Measurements from ENCODE around the gene C19orf73. TPM values are rescaled to one million over a fixed set of nuclear protein-coding genes. Genes with fewer than 3 reads are reported as not detected.

The C19orf73 gene
- 1.3 to 2.2 TPM (median 2.0 TPM) in 5 replicates for total RNA-seq (2022; extraction: Qiagen RNA extraction; ENCODE audit: low read depth)

DNA sequence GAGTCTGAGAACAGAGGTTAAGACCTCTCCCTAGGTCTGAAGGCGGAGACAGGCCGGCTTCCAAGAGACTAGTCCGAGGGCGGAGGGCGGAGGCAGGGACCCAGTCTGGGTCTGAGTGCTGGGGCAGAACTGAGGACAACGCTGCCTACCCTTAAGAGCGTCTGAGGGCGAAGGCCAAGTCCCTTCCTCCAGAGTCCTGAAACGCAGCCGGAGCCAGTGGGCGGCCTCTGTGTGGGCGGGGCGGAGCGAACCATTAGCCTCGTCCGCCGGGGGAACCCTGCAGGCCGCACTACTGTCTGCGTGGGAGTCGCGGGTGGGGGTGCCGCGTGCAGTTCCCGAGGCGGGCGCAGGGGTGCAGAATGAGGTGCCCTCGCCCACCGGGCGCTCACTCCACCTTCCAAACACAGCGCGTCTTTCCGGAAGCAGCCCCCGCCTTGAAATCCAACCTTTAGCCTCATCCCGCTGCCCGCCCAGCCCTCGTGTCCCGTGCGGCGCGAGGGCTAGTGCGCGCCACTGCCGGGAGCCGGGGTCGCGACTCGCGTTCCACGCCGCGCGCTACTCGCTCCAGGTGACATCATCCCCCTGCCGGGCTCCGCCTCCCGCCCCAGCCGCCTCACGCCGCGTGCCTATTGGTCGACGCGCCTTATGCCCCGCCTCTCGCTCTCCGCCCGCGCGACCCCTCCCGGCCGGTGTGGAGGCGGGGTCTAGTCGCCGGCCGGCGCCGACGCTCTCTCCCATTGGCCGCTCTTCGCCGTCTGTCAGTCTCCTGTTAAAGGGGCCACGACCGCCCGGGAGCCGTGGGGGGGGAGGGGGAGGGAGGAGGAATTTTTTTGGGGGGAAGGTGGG is at the start of gene C19orf73:
C19orf73 (minus strand) TSS at position 579 of the 846 bp plus-strand sequence; CDS start at position 458, 121 bp downstream.

GRCh38 chr19:49157445-49158224 is 38.7 kb upstream of the C19orf73 start, which contains the start of gene TRPM4:
TSS of gene TRPM4 (plus strand) at chr19:49157792. CDS start at chr19:49157867, 75 bp downstream.

GRCh38 chr19:49155005-49155819 is 36.3 kb upstream of the C19orf73 start, which contains the start of gene HRC:
TSS of gene HRC (minus strand) at chr19:49155396. CDS start at chr19:49155237, 159 bp downstream.

GRCh38 chr19:49119411-49120324 is 725 bp upstream of the C19orf73 start, which contains the start of gene PPFIA3:
TSS of gene PPFIA3 (plus strand) at chr19:49119544. CDS start at chr19:49127874, 8,330 bp downstream.

DNA sequence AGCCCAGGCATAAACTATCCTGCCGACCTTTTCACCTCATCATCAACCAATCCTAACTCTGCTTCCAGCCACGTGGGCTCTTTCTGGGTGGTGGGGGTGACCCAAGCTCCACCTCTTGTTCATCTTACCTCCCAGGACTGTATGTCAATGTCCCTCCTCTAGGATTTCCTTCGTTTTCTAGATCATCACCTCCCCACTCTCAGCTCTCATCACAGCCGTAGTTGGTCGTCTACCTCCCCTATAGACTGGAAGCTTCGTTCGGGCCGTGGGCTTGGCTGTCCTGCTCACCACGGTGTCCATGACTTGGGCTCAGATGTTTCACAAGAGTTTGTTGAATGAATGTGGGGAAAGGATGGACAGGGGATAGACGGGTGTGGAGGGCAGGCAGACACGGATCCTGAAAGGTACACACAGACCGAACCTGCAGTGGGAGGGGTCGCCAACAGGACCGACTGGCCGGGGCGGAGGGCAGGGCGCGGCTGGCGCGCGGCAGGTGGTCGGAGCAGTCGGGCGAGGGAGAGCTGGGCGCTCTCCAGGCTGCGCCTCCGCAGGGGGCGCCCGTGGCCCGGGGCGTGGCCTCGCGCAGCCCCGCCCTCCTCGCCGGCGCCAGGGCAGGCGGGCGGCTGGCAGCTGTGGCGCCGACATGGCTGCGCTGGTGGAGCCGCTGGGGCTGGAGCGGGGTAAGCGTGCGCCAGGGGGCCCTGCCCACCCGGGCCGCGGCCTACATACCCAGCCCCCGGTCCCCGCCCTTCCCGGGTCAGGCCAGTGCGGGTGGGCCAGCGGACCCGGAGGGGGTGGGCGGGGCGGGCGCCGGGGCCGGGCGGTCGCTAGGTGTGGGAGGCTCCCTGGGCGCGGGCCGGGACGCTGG is 4.9 kb downstream of the C19orf73 start, which contains the start of gene LIN7B:
LIN7B (plus strand) TSS at position 609 of the 868 bp plus-strand sequence; CDS start at position 644, 35 bp downstream.

GRCh38 chr19:49085020-49085867 is 33.7 kb downstream of the C19orf73 start, which contains the start of gene SNRNP70:
TSS of gene SNRNP70 (plus strand) at chr19:49085451. CDS start at chr19:49086415, 964 bp downstream.

Other genes starting within 250 kb of the C19orf73 start
- gene PPP1R15A, start 246.7 kb downstream of the C19orf73 start, total RNA-seq (2022; extraction: Qiagen RNA extraction; ENCODE audit: low read depth) = 91.5 to 154 TPM (median 107 TPM) in 5 replicates
- gene TULP2, start 220.4 kb downstream of the C19orf73 start, total RNA-seq (2022; extraction: Qiagen RNA extraction; ENCODE audit: low read depth) = not detected in 5 replicates
- gene NUCB1, start 218.8 kb downstream of the C19orf73 start, total RNA-seq (2022; extraction: Qiagen RNA extraction; ENCODE audit: low read depth) = 190 to 222 TPM (median 195 TPM) in 5 replicates
- gene DHDH, start 185.4 kb downstream of the C19orf73 start, total RNA-seq (2022; extraction: Qiagen RNA extraction; ENCODE audit: low read depth) = 0.91 to 1.8 TPM (median 1.7 TPM) in 5 replicates
- gene BAX, start 164.3 kb downstream of the C19orf73 start, total RNA-seq (2022; extraction: Qiagen RNA extraction; ENCODE audit: low read depth) = 289 to 376 TPM (median 349 TPM) in 5 replicates
- gene FTL, start 153.8 kb downstream of the C19orf73 start, total RNA-seq (2022; extraction: Qiagen RNA extraction; ENCODE audit: low read depth) = 18,257 to 24,972 TPM (median 19,327 TPM) in 5 replicates
- 18.8 to 22.5 TPM (median 20.3 TPM) in 5 replicates for gene GYS1, start 125.8 kb downstream of the C19orf73 start, total RNA-seq (2022; extraction: Qiagen RNA extraction; ENCODE audit: low read depth)
- gene RUVBL2, start 125.3 kb downstream of the C19orf73 start, total RNA-seq (2022; extraction: Qiagen RNA extraction; ENCODE audit: low read depth) = 204 to 252 TPM (median 242 TPM) in 5 replicates
- not detected in 5 replicates for gene LHB, start 102.1 kb downstream of the C19orf73 start, total RNA-seq (2022; extraction: Qiagen RNA extraction; ENCODE audit: low read depth)
- 0.14 to 0.47 TPM (median 0.38 TPM) in 4 of 5 replicates, not detected in the other for gene CGB3, start 94.8 kb downstream of the C19orf73 start, total RNA-seq (2022; extraction: Qiagen RNA extraction; ENCODE audit: low read depth)
- 0.22 to 0.41 TPM (median 0.35 TPM) in 3 of 5 replicates, not detected in the others for gene CGB2, start 87.3 kb downstream of the C19orf73 start, total RNA-seq (2022; extraction: Qiagen RNA extraction; ENCODE audit: low read depth)
- not detected in 5 replicates for gene CGB1, start 82.2 kb downstream of the C19orf73 start, total RNA-seq (2022; extraction: Qiagen RNA extraction; ENCODE audit: low read depth)
- 1.0 to 1.6 TPM (median 1.4 TPM) in 5 replicates for gene CGB5, start 75.3 kb downstream of the C19orf73 start, total RNA-seq (2022; extraction: Qiagen RNA extraction; ENCODE audit: low read depth)
- gene CGB8, start 70.0 kb downstream of the C19orf73 start, total RNA-seq (2022; extraction: Qiagen RNA extraction; ENCODE audit: low read depth) = 3.5 to 6.0 TPM (median 4.8 TPM) in 5 replicates
- 0.35 to 0.92 TPM (median 0.45 TPM) in 5 replicates for gene CGB7, start 61.4 kb downstream of the C19orf73 start, total RNA-seq (2022; extraction: Qiagen RNA extraction; ENCODE audit: low read depth)
- gene NTF4, start 54.3 kb downstream of the C19orf73 start, total RNA-seq (2022; extraction: Qiagen RNA extraction; ENCODE audit: low read depth) = 0.37 to 0.85 TPM (median 0.52 TPM) in 5 replicates
- not detected in 5 replicates for gene KCNA7, start 46.4 kb downstream of the C19orf73 start, total RNA-seq (2022; extraction: Qiagen RNA extraction; ENCODE audit: low read depth)
- gene SNRNP70, start 33.7 kb downstream of the C19orf73 start, total RNA-seq (2022; extraction: Qiagen RNA extraction; ENCODE audit: low read depth) = 283 to 359 TPM (median 313 TPM) in 5 replicates
- 4.9 to 7.1 TPM (median 5.6 TPM) in 5 replicates for gene LIN7B, start 4.8 kb downstream of the C19orf73 start, total RNA-seq (2022; extraction: Qiagen RNA extraction; ENCODE audit: low read depth)
- gene PPFIA3, start 401 bp upstream of the C19orf73 start, total RNA-seq (2022; extraction: Qiagen RNA extraction; ENCODE audit: low read depth) = 6.5 to 8.7 TPM (median 7.2 TPM) in 5 replicates
- gene HRC, start 36.3 kb upstream of the C19orf73 start, total RNA-seq (2022; extraction: Qiagen RNA extraction; ENCODE audit: low read depth) = 0.03 TPM in 1 of 5 replicates, not detected in the others
- 7.3 to 8.9 TPM (median 8.6 TPM) in 5 replicates for gene TRPM4, start 38.6 kb upstream of the C19orf73 start, total RNA-seq (2022; extraction: Qiagen RNA extraction; ENCODE audit: low read depth)
- gene SLC6A16, start 206.0 kb upstream of the C19orf73 start, total RNA-seq (2022; extraction: Qiagen RNA extraction; ENCODE audit: low read depth) = 1.1 to 1.6 TPM (median 1.2 TPM) in 5 replicates
- not detected in 5 replicates for gene CD37, start 216.3 kb upstream of the C19orf73 start, total RNA-seq (2022; extraction: Qiagen RNA extraction; ENCODE audit: low read depth)
- gene TEAD2, start 243.3 kb upstream of the C19orf73 start, total RNA-seq (2022; extraction: Qiagen RNA extraction; ENCODE audit: low read depth) = 14.1 to 23.1 TPM (median 18.6 TPM) in 5 replicates
- gene DKKL1, start 244.7 kb upstream of the C19orf73 start, total RNA-seq (2022; extraction: Qiagen RNA extraction; ENCODE audit: low read depth) = 0.33 to 0.78 TPM (median 0.62 TPM) in 5 replicates